ENCODE results near the gene TSNAXIP1. TPM values are rescaled to one million over a fixed set of nuclear protein-coding genes. Genes with fewer than 3 reads are reported as not detected.

Gene TSNAXIP1
- total RNA-seq, 1 experiment from 2014 or later: 0.84 TPM

DNA sequence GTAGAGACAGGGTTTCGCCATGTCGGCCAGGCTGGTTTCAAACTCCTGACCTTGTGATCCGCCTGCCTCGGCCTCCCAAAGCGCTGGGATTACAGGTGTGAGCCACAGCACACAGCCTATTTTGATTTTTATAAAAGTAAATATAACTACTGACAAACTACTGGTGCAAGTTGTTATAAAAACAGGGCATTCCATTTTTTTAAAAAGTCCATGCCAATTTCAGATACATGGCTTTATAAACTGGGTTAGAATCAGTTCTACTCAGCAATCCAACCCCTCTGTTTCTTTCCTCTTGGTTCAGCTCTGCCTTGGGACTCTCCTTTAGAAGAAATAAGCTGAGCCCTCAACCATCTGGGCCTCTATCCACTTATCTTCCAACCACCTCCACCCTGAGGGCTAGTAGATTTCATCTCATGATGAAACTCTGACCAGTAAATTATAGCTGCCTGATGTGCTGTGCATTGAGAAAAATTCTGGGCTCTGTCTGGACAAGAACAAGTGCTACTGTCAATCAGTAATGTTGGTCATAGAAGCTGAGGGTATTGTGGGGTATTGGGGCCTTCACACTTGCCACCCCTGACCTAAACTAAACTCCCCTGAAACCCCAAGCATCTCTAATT, 10.5 kb upstream of the TSNAXIP1 start:
- Mint-ChIP-seq H3K4me1 (ENCODE audit: low read depth, unreplicated experiment) (no peaks in the 10 kb centered on the region), H3K36me3 (ENCODE audit: insufficient read depth, unreplicated experiment) (no peaks in the 10 kb centered on the region), H3K27me3 (ENCODE audit: insufficient read depth, unreplicated experiment) (no peaks in the 10 kb centered on the region), H3K4me3 (ENCODE audit: unreplicated experiment) (no peak overlapping the region), H3K9me3 (ENCODE audit: unreplicated experiment) (no peaks in the 10 kb centered on the region), H3K27ac (ENCODE audit: unreplicated experiment) (no peak overlapping the region)
- intact Hi-C loops (cut with micrococcal nuclease; ENCODE audit: unreplicated experiment): no loop called here
- H3K27me3 ChIP-seq (replicated peaks; ENCODE audit: control insufficient read depth, insufficient read depth, low read length): no peaks in the 10 kb centered on the region
- BruUV-seq (replicated peaks): no TSS peak
- H3K4me1 ChIP-seq: no peaks in the 10 kb centered on the region
- ChIA-PET CTCF (interaction anchor here (0.6 kb wide), 1 partner anchor 20 kb away, joined by 6 read pairs; no protein-coding TSS in a partner anchor), POLR2A (no interaction called here)
- H3K36me3 ChIP-seq (ENCODE audit: control insufficient read depth, insufficient read depth, low read length): 0 out of 2 replicates have a peak, but pooled peaks cover 2% of the 10 kb centered on the region
- TF ChIP-seq, protein P1, sequence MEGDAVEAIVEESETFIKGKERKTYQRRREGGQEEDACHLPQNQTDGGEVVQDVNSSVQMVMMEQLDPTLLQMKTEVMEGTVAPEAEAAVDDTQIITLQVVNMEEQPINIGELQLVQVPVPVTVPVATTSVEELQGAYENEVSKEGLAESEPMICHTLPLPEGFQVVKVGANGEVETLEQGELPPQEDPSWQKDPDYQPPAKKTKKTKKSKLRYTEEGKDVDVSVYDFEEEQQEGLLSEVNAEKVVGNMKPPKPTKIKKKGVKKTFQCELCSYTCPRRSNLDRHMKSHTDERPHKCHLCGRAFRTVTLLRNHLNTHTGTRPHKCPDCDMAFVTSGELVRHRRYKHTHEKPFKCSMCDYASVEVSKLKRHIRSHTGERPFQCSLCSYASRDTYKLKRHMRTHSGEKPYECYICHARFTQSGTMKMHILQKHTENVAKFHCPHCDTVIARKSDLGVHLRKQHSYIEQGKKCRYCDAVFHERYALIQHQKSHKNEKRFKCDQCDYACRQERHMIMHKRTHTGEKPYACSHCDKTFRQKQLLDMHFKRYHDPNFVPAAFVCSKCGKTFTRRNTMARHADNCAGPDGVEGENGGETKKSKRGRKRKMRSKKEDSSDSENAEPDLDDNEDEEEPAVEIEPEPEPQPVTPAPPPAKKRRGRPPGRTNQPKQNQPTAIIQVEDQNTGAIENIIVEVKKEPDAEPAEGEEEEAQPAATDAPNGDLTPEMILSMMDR (IDR thresholded peaks at IDR 0.05; ENCODE audit: insufficient read depth in 1 of 2, low read depth in 1 of 2, low read length in 1 of 2, severe bottlenecking in 1 of 2, unreplicated experiment in 1 of 2): no peak
- no peaks in the 10 kb centered on the region for H3K9me3 ChIP-seq
- no peak for DNase-seq
- H3K4me3 ChIP-seq (ENCODE audit: low read depth, low read length): no peak overlapping the region

DNA sequence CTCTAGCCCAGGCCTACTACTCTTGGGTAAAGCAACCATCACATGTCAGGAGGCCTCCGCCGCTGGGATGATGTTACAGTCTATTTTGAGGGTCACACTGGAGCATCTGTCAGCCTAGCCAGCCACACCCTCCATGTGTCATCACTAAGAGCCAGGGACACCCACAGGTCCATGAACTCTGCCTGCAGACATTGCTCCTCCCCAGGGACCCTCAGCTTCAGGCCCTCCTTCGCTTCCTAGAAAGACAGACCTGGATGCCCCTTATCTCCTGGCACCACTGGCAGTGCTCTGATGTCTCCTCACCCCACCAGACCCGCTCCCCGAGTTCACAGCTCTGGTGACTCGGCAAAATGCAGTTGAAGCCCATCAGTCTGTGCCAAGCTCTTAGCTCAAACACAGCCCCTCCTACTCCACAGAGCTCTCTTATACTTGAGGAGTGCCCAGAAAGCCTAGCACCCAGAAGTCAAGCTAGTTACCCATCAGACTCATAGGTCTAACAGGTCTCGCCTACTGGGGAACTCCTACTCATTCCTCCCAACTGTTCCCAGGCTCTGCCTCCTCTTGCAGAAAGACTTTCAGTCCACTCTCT, 6.3 kb upstream of the TSNAXIP1 start:
- ChIA-PET CTCF (no interaction called here), POLR2A (no interaction called here)
- no peak overlapping the region for H3K4me3 Mint-ChIP-seq (ENCODE audit: unreplicated experiment)
- Histone ChIP-seq H3K27me3 (replicated peaks; ENCODE audit: control insufficient read depth, insufficient read depth, low read length) (no peaks in the 10 kb centered on the region), H3K36me3 (ENCODE audit: control insufficient read depth, insufficient read depth, low read length) (0 out of 2 replicates have a peak, but pooled peaks cover 4% of the 10 kb centered on the region), H3K9me3 (no peaks in the 10 kb centered on the region), H3K4me3 (ENCODE audit: low read depth, low read length) (no peak overlapping the region), H3K4me1 (peaks cover 8% of the 10 kb centered on the region; the same call in 1 of the 2 replicates)
- H3K36me3 Mint-ChIP-seq (ENCODE audit: insufficient read depth, unreplicated experiment): peaks cover 25% of the 10 kb centered on the region
- H3K9me3 Mint-ChIP-seq (ENCODE audit: unreplicated experiment): no peaks in the 10 kb centered on the region
- TF ChIP-seq, protein P1 (IDR thresholded peaks at IDR 0.05; ENCODE audit: insufficient read depth in 1 of 2, low read depth in 1 of 2, low read length in 1 of 2, severe bottlenecking in 1 of 2, unreplicated experiment in 1 of 2): no peak
- intact Hi-C loops (cut with micrococcal nuclease; ENCODE audit: unreplicated experiment): loop anchor here (10.0 kb wide), 1 partner anchor 276 kb away; the partner anchor contains the start of gene RIPOR1
- no TSS peak for BruUV-seq (replicated peaks)
- DNase-seq: no peak
- no peaks in the 10 kb centered on the region for H3K27me3 Mint-ChIP-seq (ENCODE audit: insufficient read depth, unreplicated experiment)
- peaks cover 8% of the 10 kb centered on the region for H3K4me1 Mint-ChIP-seq (ENCODE audit: low read depth, unreplicated experiment)
- no peak overlapping the region for H3K27ac Mint-ChIP-seq (ENCODE audit: unreplicated experiment)

DNA sequence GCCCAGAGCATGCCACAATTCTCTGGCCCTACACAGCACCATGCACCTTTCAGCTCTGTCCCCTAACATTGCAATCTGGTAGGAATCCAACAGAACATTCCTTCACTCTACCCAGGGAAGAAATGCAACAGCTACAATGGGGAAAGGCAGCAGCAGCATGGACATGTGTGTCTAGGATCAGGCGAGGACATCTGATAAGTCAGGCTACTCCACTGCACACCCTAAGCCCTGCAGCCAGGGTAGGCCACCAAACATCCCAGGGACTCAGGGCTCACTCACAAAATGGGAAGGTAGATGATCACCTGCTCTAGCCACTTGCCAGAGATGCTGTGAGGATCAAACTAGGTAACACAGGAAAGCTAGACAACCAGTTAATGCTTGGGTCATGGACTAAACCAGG, 5.4 kb upstream of the TSNAXIP1 start:
- intact Hi-C loops (cut with micrococcal nuclease; ENCODE audit: unreplicated experiment): loop anchor here (10.0 kb wide), 1 partner anchor 276 kb away; the partner anchor contains the start of gene RIPOR1
- H3K27me3 Mint-ChIP-seq (ENCODE audit: insufficient read depth, unreplicated experiment): no peaks in the 10 kb centered on the region
- Histone ChIP-seq H3K9me3 (no peaks in the 10 kb centered on the region), H3K27me3 (replicated peaks; ENCODE audit: control insufficient read depth, insufficient read depth, low read length) (no peaks in the 10 kb centered on the region), H3K36me3 (ENCODE audit: control insufficient read depth, insufficient read depth, low read length) (0 out of 2 replicates have a peak, but pooled peaks cover 4% of the 10 kb centered on the region), H3K4me1 (peaks cover 10% of the 10 kb centered on the region; the same call in 1 of the 2 replicates), H3K4me3 (ENCODE audit: low read depth, low read length) (no peak overlapping the region)
- H3K36me3 Mint-ChIP-seq (ENCODE audit: insufficient read depth, unreplicated experiment): peaks cover 26% of the 10 kb centered on the region
- POLR2A ChIA-PET: no interaction called here
- no peak for DNase-seq
- CTCF ChIA-PET: no interaction called here
- TF ChIP-seq, protein P1 (IDR thresholded peaks at IDR 0.05; ENCODE audit: insufficient read depth in 1 of 2, low read depth in 1 of 2, low read length in 1 of 2, severe bottlenecking in 1 of 2, unreplicated experiment in 1 of 2): no peak
- H3K27ac Mint-ChIP-seq (ENCODE audit: unreplicated experiment): no peak overlapping the region
- no TSS peak for BruUV-seq (replicated peaks)
- H3K4me3 Mint-ChIP-seq (ENCODE audit: unreplicated experiment): no peak overlapping the region
- peaks cover 9% of the 10 kb centered on the region for H3K4me1 Mint-ChIP-seq (ENCODE audit: low read depth, unreplicated experiment)
- H3K9me3 Mint-ChIP-seq (ENCODE audit: unreplicated experiment): no peaks in the 10 kb centered on the region

All from Caco-2 (cell line).